GM12892 (cell line): ENCODE measurements around the gene EEA1.

Experiments
- DNase-seq: peaks from one replicate; pipeline ENCODE4 v3.0.0; 2011; ENCODE audit not compliant: insufficient read length
- FAIRE-seq: peaks from 2 replicates; lab custom pipeline; 2011; peaks lifted over from hg19 to GRCh38; lab: Jason Lieb, UNC
- POLR2A ChIP-seq: IDR thresholded peaks from 2 replicates; pipeline ENCODE4 v1.6.1; 2011; ENCODE audit warnings: low read depth, low read length, control low read depth
- POLR2AphosphoS5 ChIP-seq: IDR thresholded peaks from 2 replicates; pipeline ENCODE4 v1.6.1; 2011; ENCODE audit warnings: low read depth, low read length, control low read depth
- TAF1 ChIP-seq: IDR thresholded peaks from 2 replicates; pipeline ENCODE4 v1.6.1; 2011; ENCODE audit warnings: low read depth, mild to moderate bottlenecking, control low read depth, low read length, borderline replicate concordance

Gene EEA1

GRCh38 chr12:92721130-92721529, 208.0 kb downstream of the EEA1 start:
- no peak for FAIRE-seq

More at GRCh38 chr12:92721130-92721529, 208.0 kb downstream of the EEA1 start:
- DNase-seq: no peak
- TF ChIP-seq TAF1 (no peak), POLR2AphosphoS5 (no peak), POLR2A (no peak)
